Choroid plexus epithelial cell (primary cell): ENCODE data around the gene EPHA3.

Experiments used
- DNase-seq: peaks from one replicate; pipeline ENCODE4 v3.0.0-alpha.2; 2010; ENCODE audit warnings: low read depth
- H3K4me3 ChIP-seq: 2 replicates; pipeline ENCODE4 v1.5.1; 2011; ENCODE audit warnings: low read depth, mild to moderate bottlenecking, control low read depth, low read length, moderate library complexity
- CTCF ChIP-seq: conservative IDR thresholded peaks from 2 replicates; pipeline ENCODE4 v1.5.1; 2011; ENCODE audit warnings: low read depth, mild to moderate bottlenecking, control low read depth, inconsistent platforms, low read length, moderate library complexity

Gene EPHA3

GRCh38 chr3:89256395-89256794 is 149.0 kb downstream of the EPHA3 start:
- no peak for DNase-seq
- H3K4me3 ChIP-seq, result no peak overlapping the region
- TF ChIP-seq CTCF, result no peak

- TF ChIP-seq CTCF, result no peak
- no peak overlapping the region for H3K4me3 ChIP-seq
- no peak for DNase-seq
Measured at GRCh38 chr3:89256882-89257281, 149.5 kb downstream of the EPHA3 start.

- peak; percentile 30 for DNase-seq
- no peak overlapping the region for H3K4me3 ChIP-seq
- no peak for TF ChIP-seq CTCF
Measured at GRCh38 chr3:89260721-89261120, 153.3 kb downstream of the EPHA3 start.

GRCh38 chr3:89261673-89262072 is 154.3 kb downstream of the EPHA3 start:
- DNase-seq, result no peak
- TF ChIP-seq CTCF, result no peak
- H3K4me3 ChIP-seq, result no peak overlapping the region

- no peak overlapping the region for H3K4me3 ChIP-seq
- TF ChIP-seq CTCF, result no peak
- no peak for DNase-seq
Measured at GRCh38 chr3:89262309-89262929, 155.0 kb downstream of the EPHA3 start.

- TF ChIP-seq CTCF, result no peak
- DNase-seq, result no peak
- H3K4me3 ChIP-seq, result no peak overlapping the region
Measured at GRCh38 chr3:89264037-89264560, 156.7 kb downstream of the EPHA3 start.

GRCh38 chr3:89266074-89266473 is 158.7 kb downstream of the EPHA3 start:
- no peak overlapping the region for H3K4me3 ChIP-seq
- no peak for DNase-seq
- no peak for TF ChIP-seq CTCF
